ENCODE measurements around the gene TMEM178B.

GRCh38 chr7:141374425-141374824, 300.6 kb downstream of the TMEM178B start:
- TF ChIP-seq CTCF (IDR thresholded peaks at IDR 0.05) (no peak), POLR2A (IDR thresholded peaks at IDR 0.05) (no peak)
